SK-N-MC (cell line): ENCODE results near the gene ZC2HC1B.

Experiments
- DNase-seq: peaks from one replicate; pipeline ENCODE4 v3.0.0-alpha.2; 2011; ENCODE audit warnings: low read depth, low spot score
- H3K27ac ChIP-seq: fragments of 200-600 bp; sonication (generic); 2 replicates; pipeline ENCODE4 v1.5.1; 2016; ENCODE audit warnings: mixed run types
- H3K36me3 ChIP-seq: fragments of 200-600 bp; sonication (generic); 2 replicates; pipeline ENCODE4 v1.6.1; 2017; ENCODE audit warnings: antibody characterized with exemption, low read length, mixed read lengths; ENCODE audit not compliant: insufficient read depth
- H3K4me3 ChIP-seq: fragments of 200-600 bp; sonication (generic); 2 replicates; pipeline ENCODE4 v1.5.1; 2016
- H3K9ac ChIP-seq: fragments of 200-600 bp; sonication (generic); 2 replicates; pipeline ENCODE4 v1.8.0; 2017; ENCODE audit warnings: mixed run types, mixed read lengths; ENCODE audit not compliant: insufficient read length
- H3K9me3 ChIP-seq: fragments of 200-600 bp; sonication (generic); 2 replicates; pipeline ENCODE4 v1.6.1; 2017; ENCODE audit warnings: low read depth, mild to moderate bottlenecking, antibody characterized with exemption, low read length, moderate library complexity, mixed read lengths
- EZH2 ChIP-seq: fragments of 200-600 bp; sonication (generic); IDR thresholded peaks from one replicate; pipeline ENCODE4 v1.6.1; 2017; ENCODE audit warnings: antibody characterized with exemption
- FOXP2 ChIP-seq: optimal IDR thresholded peaks from 2 replicates; pipeline ENCODE3; 2011; ENCODE audit warnings: mild to moderate bottlenecking, moderate library complexity; ENCODE audit not compliant: insufficient read depth; ENCODE audit errors: extremely low read length, control extremely low read depth
- POLR2AphosphoS5 ChIP-seq: IDR thresholded peaks from 2 replicates; pipeline ENCODE4 v1.6.1; 2012; ENCODE audit warnings: mild to moderate bottlenecking, low read depth, low read length, borderline replicate concordance

The ZC2HC1B gene

DNA sequence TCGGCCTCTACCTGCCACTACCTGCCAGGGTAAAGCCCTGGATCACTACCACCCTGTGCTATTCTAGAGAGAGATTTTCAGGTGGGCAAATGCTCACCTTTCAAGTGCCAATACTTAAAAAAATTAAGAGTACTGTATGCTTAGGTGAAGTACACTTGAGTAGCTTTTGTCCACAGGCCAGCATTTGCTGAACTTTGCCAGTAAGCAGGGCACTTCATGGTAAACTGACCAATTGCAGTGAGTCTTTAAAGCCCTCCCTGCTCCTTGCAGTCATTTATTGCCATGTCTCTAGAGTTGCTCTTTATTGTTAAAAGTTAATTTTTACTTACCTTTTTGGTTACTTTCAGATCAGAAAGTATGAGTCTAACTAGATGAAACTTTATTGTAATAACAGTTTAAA lies 85.3 kb downstream of the ZC2HC1B start:
- Histone ChIP-seq H3K27ac (no peak overlapping the region), H3K36me3 (no peaks in the 10 kb centered on the region), H3K9me3 (no peaks in the 10 kb centered on the region), H3K4me3 (no peak overlapping the region), H3K9ac (no peak overlapping the region)
- no peak for DNase-seq
- no peak for TF ChIP-seq POLR2AphosphoS5
- TF ChIP-seq EZH2, result no peak
- TF ChIP-seq FOXP2, result no peak

DNA sequence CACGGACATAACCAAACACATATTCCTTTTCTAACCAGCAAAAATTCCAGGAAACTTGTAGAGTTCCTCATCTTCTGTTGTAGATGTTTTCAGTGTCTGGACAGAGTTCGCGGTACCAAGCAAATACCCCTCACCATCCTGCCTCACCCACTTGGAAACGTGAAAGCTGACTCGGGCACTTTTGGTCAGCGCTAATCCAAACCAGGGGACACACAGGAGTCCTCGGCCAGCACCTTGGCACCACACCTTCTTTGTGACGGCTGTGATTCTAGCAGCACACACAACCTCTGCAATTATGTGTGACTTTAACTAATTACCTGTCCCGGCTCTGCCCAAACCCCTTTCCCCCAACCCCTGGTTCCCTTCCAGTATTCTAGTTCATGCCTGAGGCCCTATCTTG lies 85.7 kb downstream of the ZC2HC1B start:
- H3K27ac ChIP-seq, result no peak overlapping the region
- no peak overlapping the region for H3K9ac ChIP-seq
- DNase-seq, result no peak
- no peak overlapping the region for H3K4me3 ChIP-seq
- H3K36me3 ChIP-seq, result no peaks in the 10 kb centered on the region
- no peak for TF ChIP-seq FOXP2
- TF ChIP-seq POLR2AphosphoS5, result no peak
- TF ChIP-seq EZH2, result no peak
- H3K9me3 ChIP-seq, result no peaks in the 10 kb centered on the region

DNA sequence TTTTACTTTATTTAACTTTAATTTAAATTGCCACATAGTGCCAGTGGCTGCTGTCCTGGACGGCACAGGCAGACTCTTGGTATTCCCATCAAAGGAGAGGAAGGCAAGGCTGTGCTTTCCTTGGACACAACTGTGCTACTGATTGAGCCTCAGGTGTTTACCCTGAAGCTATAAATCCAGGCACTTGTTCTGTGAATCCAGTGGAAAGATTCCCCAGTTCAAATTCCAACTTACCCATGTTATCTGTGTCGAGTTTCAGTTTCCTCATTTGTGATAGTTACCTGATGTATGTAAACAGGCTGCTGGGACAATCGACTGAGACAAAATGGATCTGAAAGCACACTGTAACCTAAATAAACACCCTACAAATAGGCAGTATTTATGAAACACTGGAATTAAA lies 86.6 kb downstream of the ZC2HC1B start:
- Histone ChIP-seq H3K9me3 (no peaks in the 10 kb centered on the region), H3K27ac (no peak overlapping the region), H3K9ac (no peak overlapping the region), H3K4me3 (no peak overlapping the region), H3K36me3 (no peaks in the 10 kb centered on the region)
- no peak for TF ChIP-seq FOXP2
- no peak for TF ChIP-seq POLR2AphosphoS5
- TF ChIP-seq EZH2, result no peak
- no peak for DNase-seq

DNA sequence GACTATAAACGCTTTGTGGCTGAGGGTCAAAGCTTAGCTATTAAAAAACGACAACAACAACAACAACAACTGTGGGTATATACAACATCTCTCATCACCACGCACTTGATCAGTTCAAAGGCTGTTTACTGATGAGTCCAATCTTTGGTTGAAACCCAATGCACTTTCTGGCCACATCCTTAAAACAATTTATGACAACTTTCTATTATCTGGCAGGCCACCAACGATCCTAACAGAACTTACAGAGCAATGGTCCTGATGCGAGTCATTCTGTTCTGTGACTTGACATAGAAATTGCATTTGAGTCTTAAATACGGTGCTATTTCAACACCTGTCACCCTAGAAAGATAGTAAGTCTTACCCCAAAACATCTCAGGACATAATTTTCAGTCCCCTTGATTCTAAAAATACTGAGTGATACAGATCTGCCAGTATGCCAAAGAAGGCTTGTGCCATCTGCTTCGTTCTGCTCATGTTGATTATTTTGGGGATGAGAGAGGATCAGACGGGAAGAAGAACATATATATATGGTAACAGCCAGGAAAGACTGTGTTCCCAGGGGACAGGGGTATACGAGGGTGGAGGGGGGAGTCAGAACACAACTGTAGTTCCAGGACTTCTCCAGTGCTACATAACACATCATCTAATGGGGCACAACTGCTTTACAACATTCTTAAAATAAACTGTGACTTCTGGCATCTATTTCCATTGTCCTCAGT lies 87.9 kb downstream of the ZC2HC1B start:
- no peak for TF ChIP-seq EZH2
- TF ChIP-seq POLR2AphosphoS5, result no peak
- Histone ChIP-seq H3K4me3 (no peak overlapping the region), H3K9ac (no peak overlapping the region), H3K36me3 (no peaks in the 10 kb centered on the region), H3K9me3 (no peaks in the 10 kb centered on the region), H3K27ac (no peak overlapping the region)
- DNase-seq, result no peak

DNA sequence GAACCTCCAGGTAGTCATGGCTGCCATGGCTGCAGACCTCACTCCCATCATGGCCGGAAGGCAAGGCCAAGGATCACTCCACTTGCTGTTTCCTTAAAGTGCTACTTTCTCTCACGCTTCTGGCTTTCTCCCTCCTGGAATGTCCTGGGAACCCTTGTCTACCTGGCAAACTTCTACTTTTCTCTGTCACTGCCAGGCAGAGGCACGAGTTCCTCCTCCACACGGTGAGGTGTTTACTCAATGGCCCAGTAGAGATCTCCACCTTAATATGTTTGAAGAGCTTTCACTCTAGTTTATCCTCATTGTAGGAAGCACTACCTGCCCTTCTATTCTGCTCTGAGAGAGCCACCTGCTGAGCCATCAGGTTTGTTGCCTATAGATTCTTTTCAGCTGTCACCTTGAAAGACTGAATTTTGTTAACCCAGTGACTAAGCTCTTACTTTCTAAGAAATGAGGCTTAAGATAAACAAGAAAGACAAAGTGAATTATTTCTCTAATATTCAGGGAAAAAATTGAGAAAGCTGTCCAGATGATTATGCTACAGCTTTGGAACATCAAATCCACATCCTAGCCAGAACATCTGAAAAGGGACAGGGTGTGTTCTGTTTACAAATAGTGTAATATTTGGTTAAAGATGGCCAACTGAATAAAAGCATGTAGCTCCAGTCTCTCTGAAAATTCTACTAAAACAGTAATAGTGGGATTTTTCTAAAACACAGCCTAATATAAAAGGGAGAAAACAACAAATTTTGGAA lies 88.8 kb downstream of the ZC2HC1B start:
- Histone ChIP-seq H3K9ac (no peak overlapping the region), H3K36me3 (no peaks in the 10 kb centered on the region), H3K9me3 (no peaks in the 10 kb centered on the region), H3K4me3 (no peak overlapping the region), H3K27ac (no peak overlapping the region)
- DNase-seq, result no peak
- TF ChIP-seq EZH2 (no peak), POLR2AphosphoS5 (no peak), FOXP2 (no peak)

DNA sequence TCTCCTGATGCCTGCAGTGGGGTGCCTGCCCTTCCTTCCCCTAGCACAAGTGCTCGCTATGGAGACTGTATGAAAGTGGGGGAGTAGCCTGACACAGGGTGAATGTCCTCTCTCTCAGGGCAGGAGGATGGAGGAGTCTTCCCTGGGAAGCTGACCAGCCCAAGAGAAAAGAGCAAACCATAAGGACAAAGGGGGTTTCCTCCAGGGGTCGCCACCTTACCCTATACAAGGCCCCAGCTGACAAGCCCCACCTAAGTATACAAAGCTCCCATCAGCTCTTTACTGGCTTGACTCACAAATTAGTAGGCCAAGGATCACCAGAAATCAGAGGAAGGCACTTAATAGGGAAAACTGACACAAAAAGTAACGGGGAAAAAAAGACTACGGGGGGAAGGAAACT lies 89.6 kb downstream of the ZC2HC1B start:
- no peak overlapping the region for H3K27ac ChIP-seq
- H3K4me3 ChIP-seq, result no peak overlapping the region
- no peak overlapping the region for H3K9ac ChIP-seq
- H3K9me3 ChIP-seq, result no peaks in the 10 kb centered on the region
- no peak for DNase-seq
- H3K36me3 ChIP-seq, result no peaks in the 10 kb centered on the region
- TF ChIP-seq FOXP2, result no peak
- no peak for TF ChIP-seq POLR2AphosphoS5
- no peak for TF ChIP-seq EZH2

DNA sequence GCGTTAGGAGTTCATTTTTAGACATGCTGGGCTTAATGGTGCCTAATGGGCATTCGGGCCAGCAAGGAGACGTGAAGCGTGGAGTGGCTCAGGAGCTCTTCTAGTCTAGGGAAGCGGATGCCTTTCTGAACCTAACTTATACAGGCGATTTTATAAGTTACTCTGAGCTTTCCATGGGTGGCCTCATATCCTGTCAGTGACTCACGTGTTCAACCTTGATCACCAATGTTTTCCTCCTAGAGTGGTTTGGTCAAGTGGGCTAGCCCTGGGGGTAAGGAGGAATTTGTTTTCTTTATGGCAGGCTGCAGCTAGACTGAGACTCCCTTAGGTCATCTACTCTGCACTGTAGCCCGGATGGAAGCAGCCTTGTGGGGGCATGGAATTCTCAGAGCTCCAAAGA lies 91.7 kb downstream of the ZC2HC1B start:
- Histone ChIP-seq H3K9me3 (no peaks in the 10 kb centered on the region), H3K4me3 (no peak overlapping the region), H3K9ac (no peak overlapping the region), H3K36me3 (no peaks in the 10 kb centered on the region), H3K27ac (no peak overlapping the region)
- no peak for TF ChIP-seq EZH2
- TF ChIP-seq POLR2AphosphoS5, result no peak
- TF ChIP-seq FOXP2, result no peak
- DNase-seq, result no peak

DNA sequence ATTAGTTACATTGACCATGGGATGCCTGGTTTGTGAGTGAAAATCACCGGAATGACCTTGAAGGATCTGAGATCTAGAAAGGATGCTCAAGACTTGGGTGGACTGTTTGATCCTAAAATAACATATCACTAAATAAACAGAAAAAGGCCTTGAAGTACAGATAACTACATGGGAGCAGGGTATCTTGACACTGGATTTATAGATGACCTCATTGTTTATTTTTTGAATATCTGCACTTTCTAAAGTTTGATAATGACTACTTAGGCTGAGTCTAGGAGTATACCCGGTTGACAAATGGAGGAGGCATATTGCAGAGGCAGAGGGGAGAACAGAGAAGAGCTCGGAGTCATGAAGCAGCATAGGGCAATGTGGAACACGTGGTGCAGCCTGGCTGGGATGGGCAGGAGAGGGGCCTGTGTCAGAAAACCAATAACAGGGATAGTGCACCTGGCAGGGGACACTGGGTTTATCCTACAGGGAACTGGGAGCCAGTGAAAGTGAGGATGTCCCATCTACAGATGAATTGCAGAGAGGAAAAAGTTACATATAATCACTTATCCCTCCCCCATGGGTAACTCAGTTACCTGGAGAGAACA lies 93.5 kb downstream of the ZC2HC1B start:
- Histone ChIP-seq H3K27ac (no peak overlapping the region), H3K36me3 (no peaks in the 10 kb centered on the region), H3K9me3 (no peaks in the 10 kb centered on the region), H3K9ac (no peak overlapping the region), H3K4me3 (no peak overlapping the region)
- DNase-seq, result no peak
- no peak for TF ChIP-seq FOXP2
- TF ChIP-seq POLR2AphosphoS5, result no peak
- TF ChIP-seq EZH2, result no peak
